Gastroesophageal sphincter (tissue), 4 donors: Measurements from ENCODE around the gene CNTNAP5. TPM values are rescaled to one million over a fixed set of nuclear protein-coding genes. Genes with fewer than 3 reads are reported as not detected.

Source experiments
- ATAC-seq: fragments of 150-250 bp; one replicate; pipeline ENCODE4 v1.9.1; 2016; ENCODE audit warnings: mild to moderate bottlenecking, moderate library complexity
- H3K27ac ChIP-seq, 4 donors: fragments of 200-600 bp; sonication (generic) in 3 of 4; 1 replicate in 3 of 4; 2 replicates in 1 of 4; pipeline ENCODE4 v1.5.1; 2016 to 2019
- H3K27me3 ChIP-seq: fragments of 200-600 bp; sonication (generic); one replicate; pipeline ENCODE4 v1.5.1; 2019
- H3K36me3 ChIP-seq, 2 donors: fragments of 200-600 bp; sonication (generic); one replicate each; pipeline ENCODE4 v1.5.1; 2019; ENCODE audit warnings: control low read depth in 1 of 2
- H3K4me1 ChIP-seq, 3 donors: fragments of 200-600 bp; sonication (generic); 1 replicate in 2 of 3; 2 replicates in 1 of 3; pipeline ENCODE4 v1.5.1; 2016 to 2019; ENCODE audit warnings: control low read depth in 2 of 3
- H3K4me3 ChIP-seq, 2 donors: fragments of 200-600 bp; sonication (generic); one replicate each; pipeline ENCODE4 v1.5.1; 2019; ENCODE audit warnings: mild to moderate bottlenecking in 1 of 2, moderate library complexity in 1 of 2
- H3K9me3 ChIP-seq, 3 donors: fragments of 200-600 bp; sonication (generic); one replicate each; pipeline ENCODE4 v1.5.1; 2017 to 2019; ENCODE audit warnings: control low read depth in 2 of 3
- CTCF ChIP-seq, 4 experiments: fragments of 200-600 bp in 2 of 4; fragments of 450-650 bp in 2 of 4; sonication (generic) in 1 of 4; IDR thresholded peaks; one replicate each; pipeline ENCODE4 v1.5.1; 2017 to 2019; ENCODE audit warnings: antibody characterized with exemption in 4 of 4, mild to moderate bottlenecking in 2 of 4, moderate library complexity in 2 of 4
- EP300 ChIP-seq: sonication (generic); formaldehyde crosslinking; IDR thresholded peaks from one replicate; pipeline ENCODE4 v1.6.1; 2017; ENCODE audit warnings: antibody characterized with exemption, mild to moderate bottlenecking
- POLR2A ChIP-seq, 2 donors: fragments of 450-650 bp; IDR thresholded peaks; one replicate each; pipeline ENCODE4 v1.6.1; 2017; ENCODE audit warnings: antibody characterized with exemption in 2 of 2, mild to moderate bottlenecking in 2 of 2, moderate library complexity in 1 of 2
- POLR2AphosphoS5 ChIP-seq: sonication (generic); formaldehyde crosslinking; IDR thresholded peaks from one replicate; pipeline ENCODE4 v1.6.1; 2017; ENCODE audit warnings: antibody characterized with exemption
- WGBS, 2 donors: methylation state at CpG; one replicate each; pipeline ENCODE4 v1.1.5; 2018; ENCODE audit warnings: low coverage in 1 of 2; 5-methylcytosine and 5-hydroxymethylcytosine counted together
- total RNA-seq, 4 donors: library from RNA; depleted of rRNA; stranded (reverse); fragments of >200 nt; gene quantifications; one replicate each; pipeline ENCODE4 v1.1.0, GENCODE V29; 2016

CNTNAP5 gene
- total RNA-seq, 4 donors from 2014 or later = 3.2 TPM; not detected in 3

DNA sequence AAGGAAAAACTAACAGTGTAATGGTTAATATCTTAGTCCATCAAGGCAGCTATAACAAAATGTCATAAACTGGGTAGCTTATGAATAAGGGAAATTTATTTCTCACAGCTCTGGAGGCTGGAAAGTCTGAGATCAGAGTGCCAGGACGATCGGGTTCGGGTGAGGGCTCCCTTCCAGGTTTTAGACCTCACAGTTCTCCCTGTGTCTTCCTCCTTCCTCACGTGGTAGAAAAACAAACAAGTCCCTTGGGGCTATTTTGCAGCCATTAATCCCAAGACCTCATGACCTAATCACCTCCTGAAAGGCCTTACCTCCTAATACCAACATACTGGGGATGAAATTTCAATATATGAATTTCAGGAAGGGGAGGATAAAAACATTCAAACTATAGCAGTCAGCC, 455.9 kb downstream of the CNTNAP5 start:
- H3K4me1 ChIP-seq = no peaks in the 10 kb centered on the region

DNA sequence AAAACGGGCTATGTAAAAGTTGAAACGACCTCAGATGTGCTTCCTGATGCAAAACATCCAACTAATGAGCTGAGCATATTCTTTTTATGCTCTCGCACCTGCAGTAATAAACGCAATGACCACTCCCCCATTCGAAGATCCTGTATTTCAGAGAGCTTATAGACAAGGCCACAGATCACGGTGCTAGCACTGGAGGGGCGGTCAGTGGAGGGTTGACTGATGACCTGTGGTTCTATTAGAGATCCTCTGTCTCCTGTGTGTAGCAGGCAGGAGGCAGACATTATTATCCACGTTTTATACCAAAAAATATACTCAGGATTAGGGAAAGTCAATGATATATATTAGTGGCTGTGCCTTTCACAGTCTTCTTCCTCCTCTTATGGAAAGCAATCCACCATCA, 457.0 kb downstream of the CNTNAP5 start:
- no peaks in the 10 kb centered on the region for H3K9me3 ChIP-seq
- H3K27me3 ChIP-seq = no peaks in the 10 kb centered on the region
- H3K4me1 ChIP-seq = no peaks in the 10 kb centered on the region
- H3K4me3 ChIP-seq = no peak overlapping the region
- 68 to 70% methylated on average over 8 of the region's 8 CpGs for WGBS, 2 donors
- TF ChIP-seq POLR2AphosphoS5 (no peak), POLR2A (IDR thresholded peaks at IDR 0.05) (no peak), EP300 (no peak), CTCF (IDR thresholded peaks at IDR 0.05) (no peak)
- ATAC-seq = no peak
- no peak overlapping the region for H3K27ac ChIP-seq
- no peaks in the 10 kb centered on the region for H3K36me3 ChIP-seq

More for the DNA sequence above, 455.9 kb downstream of the CNTNAP5 start:
- Histone ChIP-seq H3K36me3 (no peaks in the 10 kb centered on the region), H3K4me3 (no peak overlapping the region), H3K27me3 (no peaks in the 10 kb centered on the region), H3K27ac (no peak overlapping the region), H3K9me3 (no peaks in the 10 kb centered on the region)
- no peak for ATAC-seq
- TF ChIP-seq POLR2AphosphoS5 (no peak), EP300 (no peak), POLR2A (IDR thresholded peaks at IDR 0.05) (no peak), CTCF (IDR thresholded peaks at IDR 0.05) (no peak)
- 24 to 49% methylated on average over 4 of the region's 4 CpGs for WGBS, 2 donors

GRCh38 chr2:124482551-124482950, 457.5 kb downstream of the CNTNAP5 start:
- Histone ChIP-seq H3K4me1 (no peaks in the 10 kb centered on the region), H3K9me3 (no peaks in the 10 kb centered on the region), H3K27ac (no peak overlapping the region), H3K36me3 (no peaks in the 10 kb centered on the region), H3K4me3 (no peak overlapping the region), H3K27me3 (no peaks in the 10 kb centered on the region)
- no peak for ATAC-seq
- WGBS, 2 donors = 90 to 91% methylated on average over 2 to 6 of the region's 6 CpGs
- TF ChIP-seq POLR2AphosphoS5 (no peak), POLR2A (IDR thresholded peaks at IDR 0.05) (no peak), CTCF (IDR thresholded peaks at IDR 0.05) (no peak), EP300 (no peak)

DNA sequence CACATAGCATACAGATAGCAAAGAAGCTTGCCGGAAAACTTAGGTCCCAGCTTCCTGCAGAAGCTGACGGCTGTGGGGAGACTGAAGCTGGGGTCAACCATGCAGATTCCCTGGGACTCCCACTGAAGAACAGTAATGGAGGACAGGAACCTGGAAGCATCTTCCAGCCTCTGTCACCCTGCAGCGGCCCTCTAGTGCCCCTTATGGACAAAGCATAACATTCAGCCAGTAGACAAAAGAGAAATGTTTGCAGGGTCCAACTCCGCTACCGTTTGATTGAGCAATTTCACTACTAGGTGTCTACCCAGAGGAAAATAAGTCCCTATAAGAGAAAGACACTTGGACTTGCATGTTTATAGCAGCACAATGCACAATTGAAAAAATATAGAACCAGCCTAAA, 460.6 kb downstream of the CNTNAP5 start:
- H3K4me1 ChIP-seq = no peaks in the 10 kb centered on the region
- ATAC-seq = no peak
- H3K27ac ChIP-seq = no peak overlapping the region
- TF ChIP-seq EP300 (no peak), CTCF (IDR thresholded peaks at IDR 0.05) (no peak), POLR2AphosphoS5 (no peak), POLR2A (IDR thresholded peaks at IDR 0.05) (no peak)
- no peaks in the 10 kb centered on the region for H3K36me3 ChIP-seq
- H3K9me3 ChIP-seq = no peaks in the 10 kb centered on the region
- 100% methylated on average over 5 of the region's 5 CpGs; no CpG with 5 or more reads in 1 of the 2 donors for WGBS, 2 donors
- H3K4me3 ChIP-seq = no peak overlapping the region
- H3K27me3 ChIP-seq = no peaks in the 10 kb centered on the region

DNA sequence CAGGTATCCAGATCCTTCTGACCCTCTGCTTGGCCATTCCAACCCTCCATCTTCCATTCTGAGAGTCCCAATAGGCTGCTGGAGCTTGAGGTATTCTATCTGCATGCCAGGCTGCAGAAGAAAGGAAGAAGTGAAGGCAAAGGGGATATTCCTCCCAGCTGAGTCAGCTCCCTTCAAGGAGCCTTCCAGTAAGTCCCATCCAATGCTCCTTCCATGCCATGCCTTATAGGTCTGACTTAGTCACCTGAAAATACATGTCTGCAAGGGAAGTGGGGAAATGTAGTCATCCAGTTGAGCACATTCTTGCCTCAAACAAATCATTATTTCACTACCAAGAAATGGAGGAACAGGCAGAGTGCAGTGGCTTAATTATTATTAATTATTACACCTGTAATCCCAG, 464.6 kb downstream of the CNTNAP5 start:
- Histone ChIP-seq H3K27ac (no peak overlapping the region), H3K9me3 (no peaks in the 10 kb centered on the region), H3K36me3 (no peaks in the 10 kb centered on the region), H3K4me1 (no peaks in the 10 kb centered on the region), H3K4me3 (no peak overlapping the region), H3K27me3 (no peaks in the 10 kb centered on the region)
- TF ChIP-seq POLR2A (IDR thresholded peaks at IDR 0.05) (no peak), CTCF (IDR thresholded peaks at IDR 0.05) (no peak), EP300 (no peak), POLR2AphosphoS5 (no peak)
- no peak for ATAC-seq
